BLaER1 treated with 17β-estradiol and CSF1 and Interleukin-3, amounts not matched to agents 10 nM and 100 nM (cell line): ENCODE measurements around the gene CTNNA3.

Experiments used
- H3K27ac ChIP-seq, 11 experiments: shearing (Covaris generic); formaldehyde crosslinking; 2 replicates each; pipeline ENCODE4 v1.8.1; 2022
- H3K27me3 ChIP-seq, 11 experiments: shearing (Covaris generic); formaldehyde crosslinking; 2 replicates each; pipeline ENCODE4 v1.8.1; 2022
- H3K36me3 ChIP-seq, 11 experiments: shearing (Covaris generic); formaldehyde crosslinking; 2 replicates each; pipeline ENCODE4 v1.8.1; 2022
- H3K4me1 ChIP-seq, 10 experiments: shearing (Covaris generic); formaldehyde crosslinking; 2 replicates each; pipeline ENCODE4 v1.8.1; 2022
- H3K4me2 ChIP-seq, 11 experiments: shearing (Covaris generic); formaldehyde crosslinking; 2 replicates each; pipeline ENCODE4 v1.8.1; 2022
- H3K4me3 ChIP-seq, 10 experiments: shearing (Covaris generic); formaldehyde crosslinking; 2 replicates each; pipeline ENCODE4 v1.8.1; 2022
- H3K9ac ChIP-seq, 11 experiments: shearing (Covaris generic); formaldehyde crosslinking; 2 replicates each; pipeline ENCODE4 v1.8.1; 2022
- H3K9me3 ChIP-seq, 11 experiments: shearing (Covaris generic); formaldehyde crosslinking; replicated peaks in 1 of 11; 2 replicates each; pipeline ENCODE4 v1.8.1; 2022
- H4K20me1 ChIP-seq, 11 experiments: shearing (Covaris generic); formaldehyde crosslinking; 2 replicates each; pipeline ENCODE4 v1.8.1; 2022
- Cebpa-rat ChIP-seq, 11 experiments: shearing (Covaris generic); IDR thresholded peaks; 2 replicates each; pipeline ENCODE4 v1.8.1; 2022

CTNNA3 gene

GRCh38 chr10:66190413-66190812, 1505.6 kb downstream of the CTNNA3 start:
- no peak for TF ChIP-seq Cebpa-rat (IDR thresholded peaks at IDR 0.05)
- Histone ChIP-seq H3K4me3 (no peak overlapping the region), H3K27me3 (no peaks in the 10 kb centered on the region), H3K9ac (no peak overlapping the region), H3K9me3 (no peaks in the 10 kb centered on the region), H3K27ac (no peak overlapping the region), H4K20me1 (no peaks in the 10 kb centered on the region), H3K36me3 (no peaks in the 10 kb centered on the region), H3K4me2 (no peak overlapping the region), H3K4me1 (peaks cover 0 to 7% (median 5%) of the 10 kb centered on the region in 10 experiments; a peak in 8 of 20 replicates)

- H3K9ac ChIP-seq, result no peak overlapping the region
- no peak overlapping the region for H3K4me3 ChIP-seq
- no peak overlapping the region for H3K27ac ChIP-seq
- no peaks in the 10 kb centered on the region for H3K9me3 ChIP-seq
- no peak overlapping the region for H3K4me2 ChIP-seq
- H4K20me1 ChIP-seq, result no peaks in the 10 kb centered on the region
- H3K27me3 ChIP-seq, result no peaks in the 10 kb centered on the region
- no peaks in the 10 kb centered on the region for H3K36me3 ChIP-seq
- no peak for TF ChIP-seq Cebpa-rat (IDR thresholded peaks at IDR 0.05)
- H3K4me1 ChIP-seq, result peaks cover 0 to 7% (median 5%) of the 10 kb centered on the region in 10 experiments; a peak in 8 of 20 replicates
Measured at GRCh38 chr10:66189271-66189670, 1506.7 kb downstream of the CTNNA3 start.

- H3K9me3 ChIP-seq, result no peaks in the 10 kb centered on the region
- peaks cover 0 to 7% (median 5%) of the 10 kb centered on the region in 10 experiments; a peak in 8 of 20 replicates for H3K4me1 ChIP-seq
- peak overlapping the region in 5 of 11 experiments; percentile 0 to 22 (median 5); a peak in 1 of 22 replicates for H3K4me2 ChIP-seq
- H3K36me3 ChIP-seq, result no peaks in the 10 kb centered on the region
- H3K27ac ChIP-seq, result no peak overlapping the region
- H3K27me3 ChIP-seq, result no peaks in the 10 kb centered on the region
- TF ChIP-seq Cebpa-rat (IDR thresholded peaks at IDR 0.05), result no peak
- no peak overlapping the region for H3K9ac ChIP-seq
- no peak overlapping the region for H3K4me3 ChIP-seq
- no peaks in the 10 kb centered on the region for H4K20me1 ChIP-seq
Measured at GRCh38 chr10:66187053-66187733, 1508.8 kb downstream of the CTNNA3 start.

GRCh38 chr10:66183028-66183427, 1513.0 kb downstream of the CTNNA3 start:
- Histone ChIP-seq H3K4me3 (no peak overlapping the region), H3K9me3 (no peaks in the 10 kb centered on the region), H3K36me3 (no peaks in the 10 kb centered on the region), H4K20me1 (no peaks in the 10 kb centered on the region), H3K9ac (no peak overlapping the region), H3K4me2 (no peak overlapping the region), H3K27ac (no peak overlapping the region), H3K27me3 (no peaks in the 10 kb centered on the region), H3K4me1 (peaks cover 0 to 7% (median 2%) of the 10 kb centered on the region in 10 experiments; a peak in 7 of 20 replicates)
- TF ChIP-seq Cebpa-rat (IDR thresholded peaks at IDR 0.05), result no peak

DNA sequence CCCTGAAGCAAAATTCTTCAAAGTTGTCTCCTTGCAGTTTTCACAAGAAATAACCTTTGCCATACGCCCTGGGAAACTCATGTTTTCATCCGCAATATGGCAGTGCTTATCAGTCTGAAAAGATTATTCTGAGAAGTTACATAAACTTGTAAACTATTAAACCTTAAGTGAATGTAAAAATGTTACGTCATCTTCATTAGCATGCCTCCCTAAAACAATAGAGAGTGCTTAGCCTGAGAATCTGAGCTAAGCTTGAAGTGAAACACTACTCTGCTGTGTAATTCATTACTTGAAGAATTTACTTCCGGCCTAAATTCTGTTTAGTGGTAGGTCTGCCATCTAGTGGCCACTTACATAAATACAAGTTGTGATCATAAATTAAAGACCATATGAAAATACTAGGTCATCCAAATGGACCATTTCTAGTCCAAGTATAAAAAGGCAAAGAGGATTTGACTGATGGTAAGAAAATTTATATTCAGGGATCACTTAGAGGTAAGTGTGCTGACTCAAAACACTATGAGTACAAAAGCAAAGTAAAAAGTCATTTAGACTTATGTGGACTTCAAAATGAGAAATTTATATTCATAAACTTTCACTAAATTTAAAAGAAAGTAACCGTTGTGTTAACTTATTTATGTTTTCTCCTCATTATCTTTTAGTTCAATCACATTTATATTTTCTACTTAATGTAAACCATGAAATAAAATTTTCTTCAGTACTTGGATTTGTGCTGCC, 1515.2 kb downstream of the CTNNA3 start:
- Histone ChIP-seq H3K36me3 (no peaks in the 10 kb centered on the region), H3K27ac (no peak overlapping the region; a peak in 1 of 22 replicates), H3K4me3 (no peak overlapping the region), H4K20me1 (no peaks in the 10 kb centered on the region), H3K9me3 (no peaks in the 10 kb centered on the region), H3K4me2 (no peak overlapping the region), H3K9ac (no peak overlapping the region), H3K4me1 (peaks cover 0 to 6% (median 0%) of the 10 kb centered on the region in 10 experiments; a peak in 1 of 20 replicates), H3K27me3 (no peaks in the 10 kb centered on the region)
- no peak for TF ChIP-seq Cebpa-rat (IDR thresholded peaks at IDR 0.05)

- Histone ChIP-seq H4K20me1 (no peaks in the 10 kb centered on the region), H3K9ac (no peak overlapping the region), H3K4me1 (peaks cover 0 to 6% (median 0%) of the 10 kb centered on the region in 10 experiments; a peak in 1 of 20 replicates), H3K4me2 (no peak overlapping the region), H3K27me3 (no peaks in the 10 kb centered on the region), H3K36me3 (no peaks in the 10 kb centered on the region), H3K4me3 (no peak overlapping the region), H3K27ac (no peak overlapping the region), H3K9me3 (no peaks in the 10 kb centered on the region)
- no peak for TF ChIP-seq Cebpa-rat (IDR thresholded peaks at IDR 0.05)
Measured at GRCh38 chr10:66180021-66180420, 1516.0 kb downstream of the CTNNA3 start.

DNA sequence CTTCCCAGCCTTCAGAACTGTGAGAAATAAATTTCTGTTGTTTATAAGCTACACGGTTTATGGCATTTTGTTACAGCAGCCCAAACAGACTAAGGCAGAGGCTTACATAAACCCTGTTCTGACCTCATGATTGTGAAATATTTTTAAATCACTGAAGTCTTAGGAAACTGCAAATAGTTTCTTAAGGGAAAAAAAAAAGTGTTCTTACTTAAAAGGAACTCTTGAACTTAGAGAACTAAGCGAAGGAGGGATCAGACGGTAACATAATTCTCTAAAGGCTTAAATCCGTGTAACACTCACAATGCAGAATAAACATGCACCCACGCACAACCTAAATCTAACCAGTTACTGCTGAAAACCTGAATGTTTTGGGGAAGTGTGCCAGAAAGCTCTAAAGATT, 1519.2 kb downstream of the CTNNA3 start:
- Histone ChIP-seq H4K20me1 (no peaks in the 10 kb centered on the region), H3K9me3 (no peaks in the 10 kb centered on the region), H3K27me3 (no peaks in the 10 kb centered on the region), H3K36me3 (no peaks in the 10 kb centered on the region), H3K4me2 (0 out of 22 replicates have a peak overlapping the region, but pooled peaks of 1 of the 11 experiments have one; percentile 3), H3K4me1 (peaks cover 0 to 6% (median 0%) of the 10 kb centered on the region in 10 experiments; a peak in 1 of 20 replicates), H3K9ac (no peak overlapping the region), H3K4me3 (no peak overlapping the region), H3K27ac (no peak overlapping the region)
- TF ChIP-seq Cebpa-rat (IDR thresholded peaks at IDR 0.05), result peak in 1 of 11 experiments; percentile 11; a peak in 1 of 22 replicates

GRCh38 chr10:66167816-66168215, 1528.2 kb downstream of the CTNNA3 start:
- H4K20me1 ChIP-seq, result no peaks in the 10 kb centered on the region
- no peak overlapping the region for H3K9ac ChIP-seq
- TF ChIP-seq Cebpa-rat (IDR thresholded peaks at IDR 0.05), result no peak

DNA sequence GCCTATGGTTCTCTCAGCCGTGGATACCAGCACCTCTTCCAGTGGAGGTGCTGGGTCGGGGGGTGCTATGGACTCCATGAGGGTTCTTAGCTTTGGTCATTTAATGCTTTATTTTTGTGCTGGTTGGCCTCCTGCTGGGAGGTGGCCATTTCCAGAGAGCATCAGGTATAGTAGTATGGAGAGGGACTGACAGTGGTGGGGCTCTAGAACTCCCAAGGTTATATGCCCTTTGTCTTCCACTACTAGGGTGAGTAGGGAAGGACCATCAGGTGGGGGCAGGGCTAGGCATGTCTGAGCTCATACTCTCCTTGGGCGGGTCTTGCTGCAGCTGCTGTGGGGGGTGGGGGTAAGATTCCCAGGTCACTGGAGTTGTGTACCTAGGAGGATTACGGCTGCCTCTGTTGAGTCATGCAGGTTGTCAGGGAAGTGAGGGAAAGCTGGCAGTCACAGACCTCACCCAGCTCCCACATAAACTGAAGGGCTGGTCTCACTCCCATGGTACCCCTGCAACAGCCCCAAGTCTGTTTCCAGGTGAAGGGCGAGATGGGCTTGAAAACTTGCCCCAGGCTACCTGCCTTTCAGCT, 1533.3 kb downstream of the CTNNA3 start:
- Histone ChIP-seq H3K36me3 (no peaks in the 10 kb centered on the region), H3K9me3 (no peaks in the 10 kb centered on the region), H3K27ac (no peak overlapping the region), H3K4me3 (no peak overlapping the region), H3K4me2 (no peak overlapping the region), H4K20me1 (no peaks in the 10 kb centered on the region), H3K4me1 (peaks cover 0 to under 1% (median 0%) of the 10 kb centered on the region in 10 experiments; a peak in 2 of 20 replicates), H3K27me3 (no peaks in the 10 kb centered on the region), H3K9ac (no peak overlapping the region)
- no peak for TF ChIP-seq Cebpa-rat (IDR thresholded peaks at IDR 0.05)

More at GRCh38 chr10:66167816-66168215, 1528.2 kb downstream of the CTNNA3 start:
- Histone ChIP-seq H3K9me3 (no peaks in the 10 kb centered on the region; a peak in 1 of 22 replicates), H3K36me3 (no peaks in the 10 kb centered on the region), H3K4me3 (no peak overlapping the region), H3K27ac (no peak overlapping the region), H3K4me2 (no peak overlapping the region; a peak in 1 of 22 replicates), H3K4me1 (peaks cover 0 to 4% (median 0%) of the 10 kb centered on the region in 10 experiments; a peak in 2 of 20 replicates), H3K27me3 (no peaks in the 10 kb centered on the region)
